ENCODE measurements around the gene KDF1.

KDF1 gene

DNA sequence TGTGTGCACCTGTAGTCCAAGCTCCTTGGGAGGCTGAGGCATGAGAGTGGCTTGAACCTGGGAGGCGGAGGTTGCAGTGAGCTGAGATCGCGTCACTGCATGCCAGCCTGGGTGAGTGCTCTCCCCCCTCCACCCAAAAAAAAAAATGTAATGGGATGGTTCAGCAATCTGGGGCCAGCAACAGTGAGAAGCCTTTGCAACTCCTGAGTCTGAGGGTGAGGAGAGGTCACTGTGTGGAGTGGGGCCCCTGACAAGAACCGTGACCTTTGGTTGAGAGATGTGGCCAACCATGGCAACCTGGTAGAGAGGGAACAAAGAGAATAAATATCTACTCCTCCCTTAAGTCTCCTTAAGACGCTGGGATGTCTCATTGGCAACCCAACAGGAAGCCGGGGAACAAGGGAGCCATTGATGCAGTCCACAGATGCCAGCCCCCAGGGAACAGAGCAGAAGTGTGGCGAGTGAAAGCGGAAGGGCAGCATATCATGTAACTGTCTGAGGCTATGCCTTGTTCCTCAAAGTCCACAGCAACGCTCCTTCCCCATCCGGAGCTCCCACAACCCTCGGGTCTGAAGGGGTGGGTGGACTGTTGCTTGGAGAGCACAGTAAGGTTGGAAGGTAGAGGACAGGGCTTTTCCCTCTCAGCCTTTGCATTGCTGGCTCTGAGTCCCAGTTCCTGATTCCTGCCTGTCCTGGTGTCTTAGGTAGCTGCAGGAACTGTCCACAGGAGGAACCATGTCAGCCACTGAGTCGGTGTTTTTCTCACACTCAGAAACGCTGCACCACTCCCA, 41.5 kb upstream of the KDF1 start:
- Histone ChIP-seq H3K9ac (no peak overlapping the region), H3K4me2 (ENCODE audit: low read length) (no peak overlapping the region), H3K79me2 (no peaks in the 10 kb centered on the region), H3K4me3 (ENCODE audit: low read depth, low read length) (no peak overlapping the region), H2AFZ (no peak overlapping the region), H3K4me1 (peaks cover 12% of the 10 kb centered on the region), H3K36me3 (ENCODE audit: control insufficient read depth, insufficient read depth, low read length) (no peaks in the 10 kb centered on the region), H3K27ac (peak overlapping the region; percentile 29), H3K27me3 (ENCODE audit: control insufficient read depth, insufficient read depth, low read length) (no peaks in the 10 kb centered on the region), H3K9me3 (ENCODE audit: control insufficient read depth, low read length) (no peaks in the 10 kb centered on the region)
- TF ChIP-seq, protein P1, sequence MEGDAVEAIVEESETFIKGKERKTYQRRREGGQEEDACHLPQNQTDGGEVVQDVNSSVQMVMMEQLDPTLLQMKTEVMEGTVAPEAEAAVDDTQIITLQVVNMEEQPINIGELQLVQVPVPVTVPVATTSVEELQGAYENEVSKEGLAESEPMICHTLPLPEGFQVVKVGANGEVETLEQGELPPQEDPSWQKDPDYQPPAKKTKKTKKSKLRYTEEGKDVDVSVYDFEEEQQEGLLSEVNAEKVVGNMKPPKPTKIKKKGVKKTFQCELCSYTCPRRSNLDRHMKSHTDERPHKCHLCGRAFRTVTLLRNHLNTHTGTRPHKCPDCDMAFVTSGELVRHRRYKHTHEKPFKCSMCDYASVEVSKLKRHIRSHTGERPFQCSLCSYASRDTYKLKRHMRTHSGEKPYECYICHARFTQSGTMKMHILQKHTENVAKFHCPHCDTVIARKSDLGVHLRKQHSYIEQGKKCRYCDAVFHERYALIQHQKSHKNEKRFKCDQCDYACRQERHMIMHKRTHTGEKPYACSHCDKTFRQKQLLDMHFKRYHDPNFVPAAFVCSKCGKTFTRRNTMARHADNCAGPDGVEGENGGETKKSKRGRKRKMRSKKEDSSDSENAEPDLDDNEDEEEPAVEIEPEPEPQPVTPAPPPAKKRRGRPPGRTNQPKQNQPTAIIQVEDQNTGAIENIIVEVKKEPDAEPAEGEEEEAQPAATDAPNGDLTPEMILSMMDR (IDR thresholded peaks at IDR 0.05), result no peak

DNA sequence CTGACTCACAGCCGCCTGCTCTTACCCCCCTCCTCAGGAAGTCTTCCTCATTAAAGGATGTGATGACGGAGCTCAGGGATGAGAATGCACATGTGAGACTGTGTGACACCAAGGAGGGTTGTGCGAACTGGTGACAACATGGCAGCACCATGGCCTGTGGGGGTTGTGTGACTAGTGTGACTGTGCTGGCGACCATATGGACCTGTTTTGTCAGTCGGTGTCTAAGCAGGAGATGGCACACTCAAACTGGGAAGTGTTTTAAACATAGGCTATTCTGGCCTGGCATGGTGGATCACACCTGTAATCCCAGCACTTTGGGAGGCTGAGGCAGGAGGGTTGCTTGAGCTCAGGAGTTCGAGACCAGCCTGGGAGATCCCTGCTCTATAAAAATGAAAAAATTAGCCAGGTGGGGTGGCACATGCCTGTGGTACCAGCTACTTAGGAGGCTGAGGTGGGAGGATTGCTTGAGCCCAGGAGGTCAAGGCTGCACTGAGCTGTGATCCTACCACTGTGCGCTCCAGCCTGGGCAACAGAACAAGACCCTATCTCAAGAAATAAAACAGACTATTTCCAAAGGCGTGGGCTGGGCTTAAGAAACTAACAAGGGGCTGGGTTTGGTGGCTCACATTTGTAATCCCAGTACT, 40.7 kb upstream of the KDF1 start:
- peak overlapping the region; percentile 29 for H3K27ac ChIP-seq
- H3K4me3 ChIP-seq (ENCODE audit: low read depth, low read length), result no peak overlapping the region
- no peak overlapping the region for H3K4me2 ChIP-seq (ENCODE audit: low read length)
- H3K36me3 ChIP-seq (ENCODE audit: control insufficient read depth, insufficient read depth, low read length), result no peaks in the 10 kb centered on the region
- no peaks in the 10 kb centered on the region for H3K79me2 ChIP-seq
- H3K9ac ChIP-seq, result no peak overlapping the region
- no peak overlapping the region for H2AFZ ChIP-seq
- H3K4me1 ChIP-seq, result peaks cover 12% of the 10 kb centered on the region
- no peaks in the 10 kb centered on the region for H3K9me3 ChIP-seq (ENCODE audit: control insufficient read depth, low read length)
- no peaks in the 10 kb centered on the region for H3K27me3 ChIP-seq (ENCODE audit: control insufficient read depth, insufficient read depth, low read length)
- TF ChIP-seq, protein P1 (IDR thresholded peaks at IDR 0.05), result no peak

DNA sequence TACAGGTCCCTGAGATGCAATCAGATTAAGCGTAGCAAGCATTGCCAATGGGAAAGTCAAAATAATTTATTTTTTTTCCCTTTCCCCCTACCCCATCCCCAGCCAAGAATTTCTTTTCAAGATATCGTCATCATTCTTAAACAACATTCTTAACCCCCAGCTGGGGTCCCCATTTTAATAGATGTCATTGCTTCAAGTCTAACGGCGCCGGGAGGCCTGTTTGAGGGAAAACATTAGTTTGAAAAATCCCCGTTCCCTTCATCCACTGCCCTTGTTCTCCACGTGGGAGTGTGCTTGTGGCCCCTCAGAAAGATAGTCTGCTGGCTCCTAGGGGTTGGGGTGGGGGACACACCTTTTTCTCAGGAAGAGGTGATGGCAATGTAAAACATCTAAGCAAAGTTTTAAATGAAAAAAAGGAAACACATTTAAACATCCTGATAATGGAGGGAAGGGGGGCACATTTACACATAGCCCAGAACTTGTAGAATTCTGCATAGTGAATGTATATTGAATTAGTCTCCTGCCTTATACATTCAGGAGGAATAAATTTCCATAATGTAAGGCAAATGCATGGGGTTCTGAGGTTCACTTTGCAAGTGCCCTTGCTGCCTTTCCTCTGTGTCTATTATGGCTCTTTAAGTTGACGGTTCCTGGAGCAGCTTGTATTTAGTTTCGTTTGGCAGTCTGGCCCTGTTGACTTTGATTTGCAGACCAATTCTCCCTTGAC, 40.0 kb upstream of the KDF1 start:
- no peaks in the 10 kb centered on the region for H3K79me2 ChIP-seq
- peaks cover 12% of the 10 kb centered on the region for H3K4me1 ChIP-seq
- H2AFZ ChIP-seq, result no peak overlapping the region
- H3K27ac ChIP-seq, result no peak overlapping the region
- no peak overlapping the region for H3K4me3 ChIP-seq (ENCODE audit: low read depth, low read length)
- no peak overlapping the region for H3K4me2 ChIP-seq (ENCODE audit: low read length)
- H3K27me3 ChIP-seq (ENCODE audit: control insufficient read depth, insufficient read depth, low read length), result no peaks in the 10 kb centered on the region
- no peaks in the 10 kb centered on the region for H3K9me3 ChIP-seq (ENCODE audit: control insufficient read depth, low read length)
- TF ChIP-seq, protein P1 (IDR thresholded peaks at IDR 0.05), result no peak
- no peak overlapping the region for H3K9ac ChIP-seq
- no peaks in the 10 kb centered on the region for H3K36me3 ChIP-seq (ENCODE audit: control insufficient read depth, insufficient read depth, low read length)

DNA sequence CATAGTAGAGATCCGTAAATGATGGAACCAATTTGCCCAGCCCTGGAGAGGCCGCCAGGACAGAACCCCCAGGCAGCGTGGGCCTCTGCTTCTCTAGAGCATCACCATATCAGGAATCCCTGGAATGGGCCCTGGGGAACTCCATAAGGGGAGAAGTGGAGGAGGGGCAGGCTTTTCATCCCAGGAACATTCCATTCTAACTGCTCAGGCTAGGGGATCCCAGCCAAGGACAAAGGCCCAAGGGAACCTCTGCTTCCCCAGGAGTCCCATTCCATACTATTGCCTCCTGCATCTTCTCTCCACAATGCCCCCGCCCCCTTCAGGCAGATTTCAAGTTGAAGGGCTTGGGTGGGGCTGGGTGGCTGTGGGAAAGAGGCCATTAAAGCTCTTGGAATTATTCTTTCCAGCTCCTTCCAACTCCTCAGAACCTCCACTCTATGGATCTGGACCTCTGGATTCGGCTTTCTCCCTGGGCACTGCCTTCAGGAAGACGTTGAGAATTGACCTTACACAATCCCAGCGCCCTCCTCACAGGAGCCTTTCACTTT, 39.2 kb upstream of the KDF1 start:
- Histone ChIP-seq H3K36me3 (ENCODE audit: control insufficient read depth, insufficient read depth, low read length) (no peaks in the 10 kb centered on the region), H3K27me3 (ENCODE audit: control insufficient read depth, insufficient read depth, low read length) (no peaks in the 10 kb centered on the region), H3K9me3 (ENCODE audit: control insufficient read depth, low read length) (no peaks in the 10 kb centered on the region), H3K4me3 (ENCODE audit: low read depth, low read length) (no peak overlapping the region), H3K79me2 (no peaks in the 10 kb centered on the region), H3K4me1 (peaks cover 9% of the 10 kb centered on the region), H3K9ac (no peak overlapping the region), H2AFZ (no peak overlapping the region), H3K27ac (no peak overlapping the region), H3K4me2 (ENCODE audit: low read length) (no peak overlapping the region)
- TF ChIP-seq, protein P1 (IDR thresholded peaks at IDR 0.05), result no peak
